ENCODE results near the gene DBP. TPM values are rescaled to one million over a fixed set of nuclear protein-coding genes. Genes with fewer than 3 reads are reported as not detected.

DBP gene
- total RNA-seq, 1 donor from 2014 or later = 4.3 TPM

- Mint-ChIP-seq H3K4me1 (ENCODE audit: unreplicated experiment) (peaks cover 17% of the 10 kb centered on the region), H3K9me3 (ENCODE audit: unreplicated experiment) (no peaks in the 10 kb centered on the region), H3K27me3 (ENCODE audit: unreplicated experiment) (peaks cover 15% of the 10 kb centered on the region), H3K36me3 (ENCODE audit: low read depth, unreplicated experiment) (peaks cover 13% of the 10 kb centered on the region), H3K27ac (ENCODE audit: unreplicated experiment) (peak overlapping the region; percentile 92), H3K4me3 (ENCODE audit: unreplicated experiment) (peak overlapping the region; percentile 86)
- DNase-seq (ENCODE audit: low spot score) = no peak
- TF ChIP-seq CTCF (IDR thresholded peaks at IDR 0.05; ENCODE audit: unreplicated experiment) = no peak
Measured at GRCh38 chr19:48623556-48624066, 13.6 kb downstream of the DBP start.

- Mint-ChIP-seq H3K27me3 (ENCODE audit: unreplicated experiment) (peaks cover 11% of the 10 kb centered on the region), H3K36me3 (ENCODE audit: low read depth, unreplicated experiment) (peaks cover 34% of the 10 kb centered on the region), H3K27ac (ENCODE audit: unreplicated experiment) (peak overlapping the region; percentile 89), H3K4me1 (ENCODE audit: unreplicated experiment) (peaks cover 36% of the 10 kb centered on the region), H3K9me3 (ENCODE audit: unreplicated experiment) (no peaks in the 10 kb centered on the region), H3K4me3 (ENCODE audit: unreplicated experiment) (peak overlapping the region; percentile 99)
- TF ChIP-seq CTCF (IDR thresholded peaks at IDR 0.05; ENCODE audit: unreplicated experiment) = no peak
- DNase-seq (ENCODE audit: low spot score) = no peak
Measured at GRCh38 chr19:48619692-48620585, 17.2 kb downstream of the DBP start.

GRCh38 chr19:48618916-48619691 is 18.1 kb downstream of the DBP start, which contains the start of the genes RPL18 and SPHK2:
Gene RPL18, minus strand, starts transcription at chr19:48619178. Its CDS starts 35 bp downstream, at chr19:48619143.
Gene SPHK2, plus strand, starts transcription at chr19:48619506. Its CDS starts 1,009 bp downstream, at chr19:48620515.
- Mint-ChIP-seq H3K36me3 (ENCODE audit: low read depth, unreplicated experiment) (peaks cover 35% of the 10 kb centered on the region), H3K27me3 (ENCODE audit: unreplicated experiment) (peaks cover 12% of the 10 kb centered on the region)
- TF ChIP-seq CTCF (IDR thresholded peaks at IDR 0.05; ENCODE audit: unreplicated experiment) = no peak

GRCh38 chr19:48618278-48618915 is 18.8 kb downstream of the DBP start:
- peak overlapping the region; percentile 99 for H3K4me3 Mint-ChIP-seq (ENCODE audit: unreplicated experiment)
- no peak for DNase-seq (ENCODE audit: low spot score)
- no peaks in the 10 kb centered on the region for H3K9me3 Mint-ChIP-seq (ENCODE audit: unreplicated experiment)
- peaks cover 36% of the 10 kb centered on the region for H3K36me3 Mint-ChIP-seq (ENCODE audit: low read depth, unreplicated experiment)
- TF ChIP-seq CTCF (IDR thresholded peaks at IDR 0.05; ENCODE audit: unreplicated experiment) = no peak
- peaks cover 15% of the 10 kb centered on the region for H3K27me3 Mint-ChIP-seq (ENCODE audit: unreplicated experiment)
- peaks cover 30% of the 10 kb centered on the region for H3K4me1 Mint-ChIP-seq (ENCODE audit: unreplicated experiment)
- H3K27ac Mint-ChIP-seq (ENCODE audit: unreplicated experiment) = peak overlapping the region; percentile 96

More at GRCh38 chr19:48618916-48619691, 18.1 kb downstream of the DBP start, which contains the start of the genes RPL18 and SPHK2:
- peaks cover 35% of the 10 kb centered on the region for H3K4me1 Mint-ChIP-seq (ENCODE audit: unreplicated experiment)
- no peaks in the 10 kb centered on the region for H3K9me3 Mint-ChIP-seq (ENCODE audit: unreplicated experiment)
- H3K27ac Mint-ChIP-seq (ENCODE audit: unreplicated experiment) = peak within 1 kb of the TSS; percentile 96
- peak; percentile 95 for DNase-seq (ENCODE audit: low spot score)
- H3K4me3 Mint-ChIP-seq (ENCODE audit: unreplicated experiment) = peak within 1 kb of the TSS; percentile 99
